GM19193 (cell line): ENCODE results near the gene MAFF.

Experiments
- POLR2A ChIP-seq: IDR thresholded peaks from 4 replicates; pipeline ENCODE4 v1.6.1; 2011; ENCODE audit not compliant: insufficient read depth, insufficient read length; ENCODE audit errors: extremely low read depth

Gene MAFF

DNA sequence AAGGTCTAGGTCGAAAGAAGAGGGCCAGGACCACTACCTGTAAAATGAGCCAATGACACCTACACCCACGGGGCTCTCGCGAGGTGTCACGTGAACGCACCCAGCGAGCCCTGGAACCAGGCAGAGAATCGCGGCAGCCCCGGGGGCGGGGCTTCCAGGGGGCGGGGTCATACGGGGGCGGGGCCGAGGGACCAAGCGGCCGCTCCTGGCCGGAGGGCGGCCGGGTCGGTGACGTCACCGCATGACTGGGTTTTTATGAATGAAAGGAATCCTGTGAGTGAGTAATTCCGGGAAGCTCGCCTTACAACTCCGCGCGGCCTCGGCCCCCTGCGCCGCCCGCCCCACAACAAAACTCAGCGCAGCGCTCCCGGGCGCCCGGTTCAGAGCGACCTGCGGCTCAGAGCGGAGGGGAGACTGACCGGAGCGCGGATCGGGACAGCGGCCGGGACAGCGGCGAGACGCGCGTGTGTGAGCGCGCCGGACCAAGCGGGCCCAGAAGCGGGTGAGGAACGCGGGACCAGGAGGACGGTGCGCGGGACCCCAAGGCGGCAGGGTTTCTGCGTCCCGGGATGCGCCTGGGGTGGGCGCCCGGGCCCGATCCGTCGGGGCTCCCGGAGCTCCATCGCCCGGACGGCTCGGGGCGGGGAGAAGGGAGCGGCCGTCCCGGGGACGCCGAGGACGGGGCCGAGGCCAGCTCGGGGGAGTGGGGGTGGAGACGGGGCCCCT lies at the start of gene MAFF:
Gene MAFF, plus strand, starts transcription at position 284 of the 726 bp plus-strand sequence. CDS start 11,860 bp downstream, outside the sequence.
- peak; percentile 39 for TF ChIP-seq POLR2A

DNA sequence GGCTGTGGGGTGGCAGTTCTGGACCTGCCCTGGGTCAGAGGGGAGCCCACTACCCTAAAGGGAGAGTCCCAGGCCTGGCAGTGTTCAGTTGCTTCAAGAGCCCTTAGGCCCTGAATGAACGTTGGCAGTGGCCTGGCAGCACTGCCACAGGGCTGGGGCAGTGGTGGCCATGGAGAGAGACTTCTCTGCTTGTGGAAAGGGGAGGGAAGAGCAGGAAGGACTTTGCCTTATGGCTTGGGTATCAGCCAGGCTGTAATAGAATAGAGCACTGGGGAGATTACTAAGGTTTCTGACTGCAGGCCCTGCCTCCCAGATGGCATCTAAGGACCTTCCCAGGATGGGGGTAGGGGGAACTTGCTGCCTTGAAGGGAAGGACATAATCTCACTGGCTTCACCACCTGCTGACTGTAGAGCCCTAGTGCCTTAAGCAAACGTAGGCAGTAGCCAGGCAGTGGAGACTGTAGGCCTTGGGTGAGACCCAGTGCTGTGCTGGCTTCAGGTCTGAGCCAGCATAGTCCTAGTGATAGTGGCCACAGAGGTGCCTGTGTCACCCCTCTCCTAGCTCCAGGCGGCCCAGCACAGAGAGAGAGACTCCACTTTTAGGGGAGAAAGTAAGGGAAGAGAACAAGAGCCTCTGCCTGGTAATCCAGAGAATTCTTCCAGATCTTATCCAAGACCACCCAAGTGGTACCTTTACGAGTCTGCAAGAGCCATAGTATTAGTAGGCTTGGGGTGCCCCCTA lies 47.8 kb upstream of the MAFF start:
- no peak for TF ChIP-seq POLR2A

DNA sequence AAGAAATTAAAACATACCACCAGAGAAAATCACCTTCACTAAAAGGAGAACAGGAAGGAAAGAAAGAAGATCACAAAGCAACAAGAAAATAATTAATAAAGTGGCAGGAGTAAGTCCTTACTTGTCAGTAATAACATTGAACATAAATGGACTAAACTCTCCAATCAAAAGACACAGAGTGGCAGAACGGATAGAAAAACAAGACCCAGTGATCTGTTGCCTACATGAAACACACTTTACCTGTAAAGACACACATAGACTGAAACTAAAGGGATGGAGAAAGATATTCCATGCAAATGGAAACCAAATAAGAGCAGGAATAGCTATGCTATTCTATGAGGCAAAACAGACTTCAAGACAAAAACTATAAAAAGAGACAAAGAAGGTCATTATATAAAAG lies 46.1 kb upstream of the MAFF start:
- no peak for TF ChIP-seq POLR2A

DNA sequence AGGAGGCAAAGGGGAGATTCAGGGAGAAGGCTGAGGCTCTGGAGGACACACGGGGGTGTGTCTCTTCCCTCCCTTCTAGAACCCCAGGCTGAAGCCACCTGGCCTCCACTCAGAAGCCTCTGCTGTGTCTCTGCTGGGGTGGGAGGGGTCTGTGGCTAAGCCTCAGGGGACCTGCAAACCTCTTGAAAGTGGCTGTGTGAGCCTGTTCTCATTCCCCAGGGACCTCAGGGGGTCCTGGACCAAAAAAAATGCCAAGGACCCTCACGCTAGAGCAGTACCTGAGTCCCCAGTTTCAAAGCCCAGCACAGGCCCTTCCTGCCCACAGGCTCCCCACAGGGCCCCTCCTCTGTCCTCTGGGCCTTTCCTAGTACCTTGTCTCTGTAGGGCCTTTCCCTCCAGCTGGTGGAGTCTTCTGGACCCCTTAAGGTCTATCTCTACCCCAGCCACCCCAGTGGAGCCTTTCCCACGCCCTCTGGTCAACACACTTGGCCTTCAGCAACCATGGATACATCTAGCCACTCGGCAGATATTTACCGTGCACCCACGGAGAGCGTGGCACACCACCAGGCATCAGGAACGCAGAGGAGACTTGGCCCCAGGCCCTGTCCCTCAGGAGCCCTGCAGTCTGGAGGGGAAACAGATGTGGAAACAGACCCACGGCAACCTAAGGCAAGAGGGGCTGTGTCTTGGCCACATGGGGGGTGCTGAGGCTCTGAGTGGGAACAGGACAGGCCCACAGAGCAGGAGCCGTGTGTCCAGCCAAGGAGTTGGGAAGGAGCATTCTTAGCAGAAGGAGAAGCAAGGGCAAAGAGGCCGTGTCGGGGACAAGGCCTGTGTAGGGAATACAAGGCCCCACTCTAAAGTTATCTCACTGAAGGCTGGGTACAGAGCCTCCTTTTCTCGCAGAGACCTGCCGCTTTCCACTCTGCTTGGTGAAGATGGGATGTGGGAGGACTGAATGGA lies 38.6 kb upstream of the MAFF start:
- no peak for TF ChIP-seq POLR2A

DNA sequence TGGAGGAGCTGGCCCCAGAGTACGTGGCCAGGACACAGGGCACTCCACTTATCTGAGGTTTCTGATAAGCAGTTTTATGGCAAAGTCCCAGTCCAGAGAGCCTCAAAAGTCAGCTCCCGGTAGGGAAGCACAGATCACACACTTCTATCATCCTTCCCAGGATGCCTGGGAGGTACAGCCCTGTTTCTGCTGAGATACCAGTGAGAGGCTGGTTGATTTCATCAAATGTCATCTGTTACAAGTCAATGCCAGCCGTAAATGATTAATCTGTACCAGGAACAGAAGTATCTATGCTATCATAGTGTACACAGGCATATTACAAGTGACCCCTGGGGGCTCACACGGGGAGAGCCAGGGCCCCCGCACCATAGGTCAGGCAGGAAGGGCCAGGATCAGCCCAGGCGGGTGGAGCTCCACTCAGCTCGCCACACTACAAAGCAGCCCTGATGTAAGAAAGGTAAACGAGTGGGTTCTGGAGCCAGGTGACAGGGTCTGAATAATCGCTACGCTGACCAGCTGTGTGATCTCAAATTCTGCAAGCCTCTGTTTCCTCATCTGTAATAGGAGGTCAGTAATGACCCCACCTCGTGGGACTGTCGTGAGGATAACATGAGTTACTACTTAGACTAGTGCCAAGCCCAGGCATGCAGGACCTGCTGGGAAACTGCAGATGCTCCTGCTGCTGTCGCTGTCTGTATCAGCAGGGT lies 37.8 kb upstream of the MAFF start:
- no peak for TF ChIP-seq POLR2A

DNA sequence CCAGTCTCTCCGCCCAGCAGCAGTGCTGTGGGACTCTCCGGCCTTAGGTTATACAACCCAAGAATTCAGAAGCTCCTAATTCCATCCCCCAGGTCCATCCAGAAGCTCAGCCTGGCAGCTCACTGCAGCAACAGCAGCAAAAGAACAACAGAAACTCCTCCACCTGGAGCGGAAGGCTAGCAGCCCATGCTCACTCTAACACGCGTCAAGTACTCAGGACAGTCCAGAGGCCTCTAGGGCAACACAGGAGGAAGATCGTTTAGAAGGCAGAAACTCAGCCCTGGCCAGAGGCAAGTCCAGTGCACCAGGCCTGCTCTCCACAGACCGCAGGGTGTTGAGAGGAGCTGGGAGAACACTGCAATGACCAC lies 37.3 kb upstream of the MAFF start:
- no peak for TF ChIP-seq POLR2A

DNA sequence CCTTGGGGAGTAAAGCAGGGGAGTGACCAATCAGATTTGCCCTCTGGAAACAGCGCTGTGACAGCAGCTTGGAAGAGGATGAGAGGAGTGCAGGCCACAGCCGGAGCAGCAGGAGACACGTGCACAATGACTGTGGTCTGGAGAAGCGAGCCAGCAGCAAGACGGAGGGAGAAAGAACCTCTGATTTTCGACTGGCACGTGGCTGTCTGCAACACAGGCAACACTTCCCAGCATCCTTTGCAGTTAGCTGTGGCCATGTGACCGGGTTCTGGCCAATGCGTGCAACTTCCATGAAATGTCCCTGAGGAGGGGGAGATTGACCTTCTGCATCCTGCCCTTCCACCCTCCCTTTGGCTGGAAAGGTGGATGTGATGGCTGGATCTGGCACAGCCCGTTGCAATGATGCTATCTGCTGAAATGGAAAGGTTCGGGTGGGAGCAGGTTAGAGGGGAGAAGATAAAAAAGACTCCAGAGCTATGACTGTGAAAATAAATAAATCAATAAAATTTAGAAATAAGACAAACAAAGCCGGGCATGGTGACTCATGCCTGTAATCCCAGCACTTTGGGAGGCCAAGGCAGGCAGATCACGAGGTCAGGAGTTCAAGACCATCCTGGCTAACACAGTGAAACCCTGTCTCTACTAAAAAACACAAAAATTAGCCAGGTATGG lies 35.7 kb upstream of the MAFF start:
- TF ChIP-seq POLR2A: no peak

DNA sequence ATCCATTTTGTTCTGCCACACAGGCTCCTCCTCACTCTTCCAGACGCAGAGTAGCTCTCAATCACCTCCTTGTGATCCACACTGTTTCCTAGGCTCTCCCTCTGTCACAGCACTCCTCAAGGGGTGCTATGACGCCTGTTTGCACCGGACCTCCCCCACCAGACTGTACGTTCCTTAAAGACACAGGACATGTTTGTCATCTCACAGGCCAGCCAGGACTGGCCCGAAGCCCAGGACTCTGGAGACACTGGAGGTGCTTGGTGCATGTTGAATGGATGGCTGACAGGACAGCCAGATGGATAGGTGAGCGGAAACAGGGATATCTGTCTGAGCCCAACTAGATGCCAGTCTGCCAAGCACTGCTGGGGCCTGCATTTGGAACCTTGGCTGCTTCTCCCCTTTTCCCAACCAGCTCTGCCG lies 33.8 kb upstream of the MAFF start:
- no peak for TF ChIP-seq POLR2A

DNA sequence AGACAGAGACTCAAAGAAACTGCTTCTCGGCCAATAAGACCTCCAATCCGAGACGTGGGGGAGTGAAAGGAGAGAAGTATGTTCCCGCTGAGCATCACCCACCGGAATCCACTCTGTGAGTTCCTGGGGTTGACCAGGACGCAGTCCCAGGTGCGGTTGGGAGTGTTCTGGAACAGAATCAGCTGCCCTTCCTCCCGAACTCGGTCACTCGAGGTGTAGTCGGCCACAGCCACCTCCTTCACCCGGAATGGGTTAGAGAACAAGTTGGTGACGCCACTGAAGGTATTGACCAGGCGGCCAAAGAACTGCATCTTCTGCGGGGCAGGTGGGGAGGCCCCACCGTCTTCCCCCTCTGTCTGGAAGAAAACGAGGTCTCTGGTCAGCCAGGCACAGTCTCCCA lies 32.7 kb upstream of the MAFF start:
- no peak for TF ChIP-seq POLR2A

DNA sequence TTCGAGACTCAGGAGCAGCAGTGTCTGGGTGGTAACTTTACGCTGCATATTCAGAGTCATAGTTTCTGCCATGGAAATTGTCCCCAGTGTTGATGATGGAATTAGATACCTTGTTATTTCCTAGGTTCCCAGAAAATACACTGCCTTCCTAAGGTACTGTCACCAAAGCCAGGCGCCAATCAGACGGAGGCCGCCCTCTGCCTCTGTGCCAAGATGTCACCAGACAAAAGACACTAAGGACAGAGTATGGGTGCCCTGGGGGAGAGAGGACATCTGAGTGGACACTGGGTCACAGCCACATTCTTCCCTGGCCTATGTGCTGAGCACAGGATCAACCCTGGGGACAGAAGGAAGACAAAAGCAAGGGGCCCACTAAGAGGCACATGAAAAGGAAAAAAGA lies 31.3 kb upstream of the MAFF start:
- TF ChIP-seq POLR2A: no peak

DNA sequence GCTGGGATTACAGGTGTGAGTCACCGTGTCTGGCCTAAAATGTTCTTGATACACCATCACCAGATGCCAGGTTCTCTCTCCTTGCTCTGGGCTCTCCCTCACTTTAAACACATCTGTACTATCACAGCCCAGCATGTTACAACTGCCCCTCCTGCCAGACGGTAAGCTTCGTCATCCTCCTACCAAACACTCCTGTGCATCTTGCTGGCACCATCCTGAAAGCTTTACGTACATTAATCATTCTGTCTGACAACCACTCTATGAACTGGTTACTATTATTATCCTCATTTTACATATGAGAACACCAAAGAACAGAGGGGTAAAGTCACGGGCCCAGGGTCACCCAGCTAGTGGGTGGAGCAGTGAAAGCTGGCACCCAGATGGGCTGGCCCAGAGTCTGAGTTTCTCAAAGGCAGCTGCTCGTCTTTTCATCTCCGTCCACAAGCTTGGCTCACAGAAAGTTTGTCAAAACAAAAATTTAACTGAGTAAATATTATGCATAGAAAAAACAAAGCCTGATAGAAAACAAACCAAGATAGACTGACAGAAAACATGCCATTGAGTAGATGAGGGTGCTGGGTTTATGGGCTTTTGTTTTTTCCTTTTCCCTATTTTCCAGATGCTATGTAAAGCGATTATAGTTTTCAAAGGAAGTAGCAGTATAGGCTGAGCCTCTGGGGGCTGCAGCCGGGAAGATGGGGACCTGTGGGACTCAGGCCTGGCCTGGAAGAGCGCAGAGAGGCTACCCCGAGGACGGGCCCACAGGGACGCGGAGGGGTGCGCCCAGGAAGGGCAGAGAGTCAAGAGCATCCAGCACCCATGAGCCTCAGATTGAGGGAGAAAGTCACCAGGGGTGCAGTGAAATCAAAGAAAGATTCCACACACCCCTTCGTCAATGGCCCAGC lies 29.6 kb upstream of the MAFF start:
- TF ChIP-seq POLR2A: no peak

DNA sequence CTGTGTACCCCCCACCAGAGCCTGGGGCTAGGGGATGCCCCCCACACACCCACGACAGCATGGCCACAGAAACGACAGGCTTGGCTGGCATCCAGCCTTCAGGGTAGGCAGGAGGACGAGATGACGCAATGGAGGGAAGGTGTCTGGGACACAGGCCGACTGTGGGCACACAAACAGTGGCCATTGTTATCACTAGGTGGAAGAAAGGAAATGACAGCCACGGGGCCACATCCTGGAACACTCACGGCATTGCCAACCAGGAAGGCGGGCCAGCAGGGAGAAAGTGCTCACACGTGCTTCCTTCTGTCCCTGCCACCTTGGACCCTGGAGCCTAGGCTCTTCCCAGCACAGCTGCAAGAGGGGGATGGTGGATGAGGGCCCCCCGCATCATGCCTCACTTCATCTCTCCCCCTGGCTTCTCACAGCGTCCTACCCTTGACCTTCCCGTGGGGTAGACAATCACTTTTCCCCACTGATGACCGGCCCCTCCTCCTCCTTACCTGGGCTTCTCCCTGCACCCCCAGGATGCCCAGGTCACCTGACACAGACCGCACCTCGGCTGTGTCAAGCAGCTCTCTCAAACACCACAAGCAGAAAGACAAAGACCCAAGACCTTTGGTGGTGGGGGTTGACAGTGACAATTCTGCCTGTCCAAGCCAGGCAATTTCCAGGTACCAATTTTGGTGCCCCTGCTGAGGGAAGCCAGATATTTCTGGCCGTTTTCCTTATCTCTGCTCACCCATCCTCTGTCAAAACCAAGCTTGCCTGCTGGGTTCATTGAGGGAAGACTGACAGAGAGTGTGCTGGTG lies 28.8 kb upstream of the MAFF start:
- TF ChIP-seq POLR2A: no peak

DNA sequence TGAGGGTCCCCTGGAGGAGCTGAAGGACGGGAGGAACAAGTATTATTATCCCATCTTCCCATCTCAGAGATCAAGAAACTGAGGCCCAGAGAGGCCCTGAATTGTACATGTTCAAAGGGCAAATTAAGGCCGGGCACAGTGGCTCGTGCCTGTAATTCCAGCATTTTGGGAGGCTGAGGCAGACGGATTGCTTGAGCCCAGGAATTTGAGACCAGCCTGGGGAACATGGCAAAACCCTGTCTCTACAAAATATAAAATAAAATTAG lies 28.2 kb upstream of the MAFF start:
- TF ChIP-seq POLR2A: no peak
